Measurements from ENCODE around the gene ZNF799. TPM values are rescaled to one million over a fixed set of nuclear protein-coding genes. Genes with fewer than 3 reads are reported as not detected.

Gene ZNF799
- total RNA-seq, 2 donors from 2014 or later = 8.6 to 9.1 TPM

DNA sequence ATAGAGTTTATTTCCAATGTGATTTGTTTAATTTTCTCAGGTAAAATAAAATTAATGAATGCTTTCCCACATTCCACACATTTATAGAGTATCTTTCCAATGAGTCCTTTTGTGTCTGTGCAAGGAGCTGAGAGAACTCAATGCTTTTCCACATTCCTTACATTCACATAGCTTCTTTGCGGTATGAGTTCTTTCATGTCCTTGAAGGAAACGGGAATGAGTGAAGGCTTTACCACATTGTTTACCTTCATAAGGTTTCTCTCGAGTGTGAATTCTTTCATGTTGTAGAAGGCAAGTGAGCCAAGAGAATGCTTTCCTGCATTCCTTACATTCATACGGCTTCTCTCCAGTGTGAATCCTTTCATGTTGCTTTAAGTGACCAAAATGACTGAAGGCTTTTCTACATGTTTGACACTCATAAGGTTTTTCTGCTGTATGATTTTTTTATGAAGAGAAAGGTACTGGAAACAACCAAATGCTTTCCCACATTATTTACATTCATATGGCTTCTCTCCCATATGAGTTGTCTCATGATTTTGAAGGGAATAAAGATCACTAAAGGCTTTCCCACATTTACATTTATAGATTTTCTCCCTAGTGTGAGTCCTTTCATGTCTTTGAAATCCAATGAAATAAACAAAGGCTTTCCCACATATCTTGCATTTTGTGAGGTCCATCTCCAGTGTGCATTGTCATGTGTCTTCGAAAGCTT is 21.2 kb downstream of the ZNF799 start:
- H3K27me3 Mint-ChIP-seq (ENCODE audit: insufficient read depth) = no peaks in the 10 kb centered on the region
- Histone ChIP-seq H3K9me3 (ENCODE audit: control insufficient read depth, low read length) (peaks cover 45% of the 10 kb centered on the region), H3K27me3 (ENCODE audit: control insufficient read depth, insufficient read depth, low read length, poor library complexity, severe bottlenecking) (no peaks in the 10 kb centered on the region), H3K4me1 (ENCODE audit: control insufficient read depth, insufficient read depth, low read length) (no peaks in the 10 kb centered on the region), H3K4me3 (ENCODE audit: low read length) (no peak overlapping the region), H3K27ac (ENCODE audit: low read depth, low read length) (no peak overlapping the region), H3K36me3 (ENCODE audit: control insufficient read depth, insufficient read depth, low read length) (peaks cover 3% of the 10 kb centered on the region), H3K9ac (ENCODE audit: extremely low read depth, low read length, poor library complexity, severe bottlenecking) (no peak overlapping the region)
- no peak for TF ChIP-seq CTCF (conservative IDR thresholded peaks at IDR 0.05)
- 79 to 90% methylated on average over 4 to 5 of the region's 5 CpGs for WGBS, 2 experiments (ENCODE audit: insufficient coverage in 1 of 2, insufficient read length in 1 of 2)
- no peak for DNase-seq
- no peaks in the 10 kb centered on the region for H3K4me1 Mint-ChIP-seq
- peaks cover 14% of the 10 kb centered on the region for H3K36me3 Mint-ChIP-seq (ENCODE audit: low read depth)
- H3K9me3 Mint-ChIP-seq = peaks cover 79% of the 10 kb centered on the region
- no peak overlapping the region for H3K27ac Mint-ChIP-seq
- no peak overlapping the region for H3K4me3 Mint-ChIP-seq

DNA sequence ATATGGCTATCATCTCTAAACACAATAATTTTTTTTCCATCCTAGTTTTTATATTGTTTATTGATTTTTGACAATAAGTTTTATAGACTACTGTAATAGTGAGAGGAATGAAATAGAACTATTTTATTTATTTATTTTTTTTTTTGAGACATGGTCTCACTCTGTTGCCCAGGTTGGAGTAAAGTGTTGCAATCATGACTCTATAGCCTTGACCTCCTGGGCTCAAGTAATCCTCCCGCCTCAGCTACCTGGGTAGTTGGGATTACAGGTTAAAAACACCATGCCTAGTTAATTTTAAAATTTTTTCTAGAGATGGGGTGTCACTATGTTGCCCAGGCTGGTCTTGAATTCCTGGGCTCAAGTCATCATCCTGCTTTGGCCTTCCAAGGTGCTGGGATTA is 27.0 kb downstream of the ZNF799 start:
- Histone ChIP-seq H3K9ac (ENCODE audit: extremely low read depth, low read length, poor library complexity, severe bottlenecking) (no peak overlapping the region), H3K27ac (ENCODE audit: low read depth, low read length) (no peak overlapping the region), H3K9me3 (ENCODE audit: control insufficient read depth, low read length) (peaks cover 21% of the 10 kb centered on the region), H3K4me1 (ENCODE audit: control insufficient read depth, insufficient read depth, low read length) (no peaks in the 10 kb centered on the region), H3K27me3 (ENCODE audit: control insufficient read depth, insufficient read depth, low read length, poor library complexity, severe bottlenecking) (no peaks in the 10 kb centered on the region), H3K4me3 (ENCODE audit: low read length) (no peak overlapping the region), H3K36me3 (ENCODE audit: control insufficient read depth, insufficient read depth, low read length) (no peaks in the 10 kb centered on the region)
- no peak for TF ChIP-seq CTCF (conservative IDR thresholded peaks at IDR 0.05)
- WGBS, 2 experiments (ENCODE audit: insufficient coverage in 1 of 2, insufficient read length in 1 of 2) = 89% methylated on average over 1 of the region's 1 CpG; no CpG with 5 or more reads in 1 of the 2 experiments
- Mint-ChIP-seq H3K4me1 (no peaks in the 10 kb centered on the region), H3K27ac (no peak overlapping the region), H3K27me3 (ENCODE audit: insufficient read depth) (peaks cover 3% of the 10 kb centered on the region), H3K4me3 (no peak overlapping the region), H3K9me3 (peaks cover 69% of the 10 kb centered on the region), H3K36me3 (ENCODE audit: low read depth) (peaks cover 2% of the 10 kb centered on the region)
- no peak for DNase-seq

GRCh38 chr19:12365236-12366162 is 35.6 kb downstream of the ZNF799 start, which contains the start of gene ZNF442:
Gene ZNF442, minus strand, starts transcription at chr19:12365683. Its CDS starts 2,052 bp downstream, at chr19:12363631.
- Mint-ChIP-seq H3K4me3 (peak within 1 kb of the TSS; percentile 76), H3K9me3 (peaks cover 72% of the 10 kb centered on the region), H3K36me3 (ENCODE audit: low read depth) (peaks cover 16% of the 10 kb centered on the region), H3K27ac (peak within 1 kb of the TSS; percentile 93), H3K4me1 (no peaks in the 10 kb centered on the region), H3K27me3 (ENCODE audit: insufficient read depth) (peaks cover 23% of the 10 kb centered on the region)
- Histone ChIP-seq H3K36me3 (ENCODE audit: control insufficient read depth, insufficient read depth, low read length) (no peaks in the 10 kb centered on the region), H3K9me3 (ENCODE audit: control insufficient read depth, low read length) (peaks cover 31% of the 10 kb centered on the region), H3K4me3 (ENCODE audit: low read length) (peak within 1 kb of the TSS; percentile 92), H3K27me3 (ENCODE audit: control insufficient read depth, insufficient read depth, low read length, poor library complexity, severe bottlenecking) (no peaks in the 10 kb centered on the region), H3K4me1 (ENCODE audit: control insufficient read depth, insufficient read depth, low read length) (no peaks in the 10 kb centered on the region), H3K27ac (ENCODE audit: low read depth, low read length) (peak within 1 kb of the TSS; percentile 85), H3K9ac (ENCODE audit: extremely low read depth, low read length, poor library complexity, severe bottlenecking) (peak within 1 kb of the TSS; percentile 78)
- TF ChIP-seq CTCF (conservative IDR thresholded peaks at IDR 0.05) = peak; percentile 74
- 0 to 1% methylated on average over 7 to 51 of the region's 51 CpGs for WGBS, 2 experiments (ENCODE audit: insufficient coverage in 1 of 2, insufficient read length in 1 of 2)
- DNase-seq = peak; percentile 98

All from endodermal cell (in vitro differentiated cells).